ENCODE results near the gene GPAT2.
A peak's percentile ranks its signal among the peaks of the same experiment; 100 is the strongest.
"Not testable (repeated sequence)": the region's sequence is repeated elsewhere in the genome, so short reads cannot be mapped to it uniquely, and the experiment has no call there.

Gene GPAT2

DNA sequence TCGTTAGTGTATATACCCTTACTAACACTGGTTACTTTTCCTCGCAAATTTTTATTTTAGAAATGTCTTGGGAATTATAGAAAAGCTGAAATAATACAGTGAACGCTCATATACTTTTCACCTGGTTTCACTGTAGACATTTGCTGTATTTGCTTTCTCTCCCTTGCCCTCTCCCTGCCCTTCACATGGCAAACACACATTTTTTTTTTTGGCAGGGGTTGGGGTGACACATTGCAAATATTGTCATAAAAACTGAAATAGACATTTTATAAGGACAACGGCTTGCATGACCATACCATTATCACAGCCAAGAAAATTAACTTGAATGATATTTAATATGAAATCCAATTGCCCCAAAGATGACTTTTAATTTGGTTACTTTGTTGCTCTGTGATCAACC is 18.4 kb downstream of the GPAT2 start:
- not testable (repeated sequence) for ATAC-seq, H3K4me1 Mint-ChIP-seq, H3K27ac Mint-ChIP-seq, H3K36me3 Mint-ChIP-seq, H3K4me3 Mint-ChIP-seq, H3K9me3 Mint-ChIP-seq, H3K27me3 Mint-ChIP-seq

DNA sequence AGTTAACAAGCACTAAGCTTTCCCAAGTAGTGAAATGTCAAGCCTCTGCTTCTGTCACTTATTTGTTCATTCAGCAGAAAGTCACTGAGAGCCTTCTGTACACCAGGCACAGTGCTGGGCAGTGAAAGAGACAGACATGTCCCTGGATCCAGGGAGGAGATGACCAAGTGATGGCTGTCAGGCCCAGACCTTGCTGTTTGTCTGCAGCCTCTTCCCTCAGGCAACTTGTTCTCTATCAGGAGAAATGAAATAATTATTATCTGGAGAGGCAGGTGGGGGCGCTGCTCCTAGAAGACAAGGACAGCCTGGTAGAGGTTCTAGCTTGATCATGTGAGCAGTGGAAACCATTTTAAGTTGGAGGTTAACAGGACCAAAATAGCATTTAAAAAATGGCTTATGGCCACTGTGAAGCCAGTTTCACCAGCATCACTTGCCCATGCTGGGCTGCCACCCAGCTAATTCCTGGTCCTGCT is 21.9 kb downstream of the GPAT2 start:
- not testable (repeated sequence) for ATAC-seq, H3K9me3 Mint-ChIP-seq, H3K4me3 Mint-ChIP-seq, H3K36me3 Mint-ChIP-seq, H3K4me1 Mint-ChIP-seq, H3K27me3 Mint-ChIP-seq, H3K27ac Mint-ChIP-seq

GRCh38 chr2:96012086-96012791 is 22.5 kb downstream of the GPAT2 start:
- not testable (repeated sequence) for H3K9me3 Mint-ChIP-seq, H3K27ac Mint-ChIP-seq, H3K36me3 Mint-ChIP-seq, H3K4me3 Mint-ChIP-seq, H3K27me3 Mint-ChIP-seq, H3K4me1 Mint-ChIP-seq, ATAC-seq

DNA sequence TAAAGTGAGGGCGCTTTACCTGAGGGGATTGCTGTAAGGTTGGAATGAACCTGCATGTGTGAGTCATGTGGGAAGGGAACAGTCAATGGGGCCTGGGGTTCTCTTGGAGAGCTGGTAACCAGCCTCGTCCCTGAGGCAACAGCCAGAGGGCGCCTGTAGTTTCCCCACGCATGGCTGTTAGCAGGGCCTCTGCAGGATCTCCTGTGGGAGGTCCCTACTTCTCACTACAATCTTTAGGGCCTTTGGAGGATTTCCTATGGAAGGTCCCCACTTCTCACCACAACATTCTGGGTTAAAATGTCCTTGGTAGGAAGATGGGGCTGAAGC is 23.6 kb downstream of the GPAT2 start:
- not testable (repeated sequence) for H3K9me3 Mint-ChIP-seq, H3K4me1 Mint-ChIP-seq, H3K27me3 Mint-ChIP-seq, H3K27ac Mint-ChIP-seq, ATAC-seq, H3K36me3 Mint-ChIP-seq
- peak overlapping the region; percentile 18 for H3K4me3 Mint-ChIP-seq

GRCh38 chr2:96010320-96011128 is 24.2 kb downstream of the GPAT2 start:
- not testable (repeated sequence) for H3K36me3 Mint-ChIP-seq, H3K4me1 Mint-ChIP-seq, H3K9me3 Mint-ChIP-seq, H3K27me3 Mint-ChIP-seq
- Mint-ChIP-seq H3K4me3 (peak overlapping the region; percentile 80), H3K27ac (peak overlapping the region; percentile 82)
- ATAC-seq, result peak; percentile 100

DNA sequence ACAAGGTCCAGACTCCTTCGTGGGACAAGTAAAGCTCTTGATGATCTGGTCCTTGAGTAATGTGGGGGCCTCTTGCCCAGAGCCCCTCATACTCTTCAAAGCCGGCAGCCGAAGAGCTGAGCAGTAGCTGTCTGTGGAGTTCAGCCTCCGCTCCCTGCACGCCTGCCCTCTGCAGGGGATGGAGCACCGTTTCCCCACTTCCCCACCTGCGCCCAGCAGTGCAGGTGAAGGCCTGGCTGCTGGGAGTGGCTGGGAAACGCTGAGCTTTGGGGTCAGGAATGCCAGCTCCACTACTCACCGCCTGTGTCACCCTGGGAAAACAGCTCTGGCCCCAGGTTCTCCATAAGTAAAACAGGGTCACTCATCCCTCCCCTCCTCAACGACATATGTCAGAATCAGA is 24.9 kb downstream of the GPAT2 start:
- not testable (repeated sequence) for ATAC-seq, H3K4me1 Mint-ChIP-seq, H3K9me3 Mint-ChIP-seq, H3K36me3 Mint-ChIP-seq
- H3K27ac Mint-ChIP-seq, result peak overlapping the region; percentile 82
- H3K27me3 Mint-ChIP-seq, result peaks cover 10% of the 10 kb centered on the region
- H3K4me3 Mint-ChIP-seq, result peak overlapping the region; percentile 80

DNA sequence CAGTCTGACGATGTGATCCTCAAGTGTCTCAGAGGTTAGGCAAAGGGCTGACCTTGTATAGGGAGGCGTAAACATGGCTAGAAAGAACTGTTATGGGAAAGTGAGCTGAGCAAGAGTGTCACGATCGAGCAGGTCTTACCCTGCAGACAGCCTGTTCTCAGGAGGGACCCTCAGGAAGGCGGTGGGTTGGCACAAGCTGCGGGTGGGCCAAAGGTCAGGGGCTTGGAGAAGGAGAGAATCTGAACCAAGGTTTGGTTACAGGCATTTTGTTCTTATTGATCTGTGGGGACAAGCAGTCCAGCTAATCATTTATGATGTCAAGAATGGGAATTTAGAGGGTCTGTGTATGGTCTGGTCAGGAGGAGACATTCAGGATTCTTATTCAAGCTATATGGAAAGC is 26.7 kb downstream of the GPAT2 start:
- H3K9me3 Mint-ChIP-seq, H3K4me1 Mint-ChIP-seq, H3K27ac Mint-ChIP-seq, ATAC-seq, H3K36me3 Mint-ChIP-seq, H3K4me3 Mint-ChIP-seq: not testable (repeated sequence)
- peaks cover 21% of the 10 kb centered on the region for H3K27me3 Mint-ChIP-seq

DNA sequence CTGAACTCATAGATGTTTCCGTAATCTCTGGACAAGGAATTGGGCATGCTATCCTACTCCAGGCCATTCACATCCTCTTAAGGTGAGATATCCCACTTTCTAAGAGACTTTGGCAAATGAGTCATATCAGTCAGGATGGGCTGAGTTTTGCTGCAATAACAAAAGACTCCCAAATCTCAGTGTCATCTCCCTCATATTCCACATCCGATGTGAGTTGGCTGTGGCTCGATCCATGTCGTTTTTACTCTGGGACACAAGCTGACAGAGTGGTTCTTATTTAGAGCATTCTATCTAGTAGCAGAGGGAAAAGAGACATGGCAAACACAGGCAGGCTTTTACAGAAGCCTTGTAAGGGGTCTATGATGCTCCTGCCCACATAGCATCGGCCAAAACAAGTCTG is 28.5 kb downstream of the GPAT2 start:
- H3K4me1 Mint-ChIP-seq, ATAC-seq, H3K36me3 Mint-ChIP-seq, H3K4me3 Mint-ChIP-seq, H3K27ac Mint-ChIP-seq, H3K9me3 Mint-ChIP-seq: not testable (repeated sequence)
- peaks cover 38% of the 10 kb centered on the region for H3K27me3 Mint-ChIP-seq

DNA sequence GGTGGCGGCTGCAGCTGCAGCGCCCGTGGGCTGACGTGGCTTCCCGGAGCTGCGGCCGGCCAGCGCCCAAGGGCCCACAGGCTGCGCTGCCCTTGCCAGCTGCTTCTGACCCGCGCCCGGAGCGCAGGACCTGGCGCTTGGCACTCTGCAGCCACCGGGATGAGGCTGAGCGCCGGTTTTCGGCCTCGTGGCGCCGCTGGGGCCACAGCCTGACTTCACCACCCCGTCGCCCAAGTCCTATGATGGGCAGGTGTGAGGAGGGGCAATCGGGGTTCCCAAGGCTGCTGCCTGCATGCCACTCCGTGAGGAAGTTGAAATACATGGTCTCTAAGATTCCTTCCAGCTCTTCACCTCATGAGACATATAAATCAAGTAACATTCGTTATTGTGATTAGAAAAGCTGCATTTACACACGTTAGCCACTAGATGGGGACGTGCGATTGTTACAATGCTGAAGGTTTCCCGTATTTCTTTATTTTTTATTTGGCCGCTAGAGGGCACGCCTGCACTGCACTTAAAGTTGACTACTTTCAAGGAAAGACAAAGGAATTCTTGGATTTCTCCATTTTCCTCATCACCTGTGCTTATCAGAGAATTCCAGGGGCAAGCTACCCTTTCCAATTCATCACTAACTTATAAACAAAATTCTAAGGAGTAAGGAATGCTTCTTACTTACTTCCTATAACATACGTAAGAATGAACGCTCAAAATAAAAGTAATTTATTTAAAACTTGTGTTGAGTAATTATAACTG is 42.0 kb downstream of the GPAT2 start:
- H3K9me3 Mint-ChIP-seq, H3K4me1 Mint-ChIP-seq, H3K36me3 Mint-ChIP-seq: not testable (repeated sequence)
- peak; percentile 75 for ATAC-seq
- Mint-ChIP-seq H3K4me3 (peak overlapping the region; percentile 86), H3K27ac (peak overlapping the region; percentile 94), H3K27me3 (peaks cover 12% of the 10 kb centered on the region)

DNA sequence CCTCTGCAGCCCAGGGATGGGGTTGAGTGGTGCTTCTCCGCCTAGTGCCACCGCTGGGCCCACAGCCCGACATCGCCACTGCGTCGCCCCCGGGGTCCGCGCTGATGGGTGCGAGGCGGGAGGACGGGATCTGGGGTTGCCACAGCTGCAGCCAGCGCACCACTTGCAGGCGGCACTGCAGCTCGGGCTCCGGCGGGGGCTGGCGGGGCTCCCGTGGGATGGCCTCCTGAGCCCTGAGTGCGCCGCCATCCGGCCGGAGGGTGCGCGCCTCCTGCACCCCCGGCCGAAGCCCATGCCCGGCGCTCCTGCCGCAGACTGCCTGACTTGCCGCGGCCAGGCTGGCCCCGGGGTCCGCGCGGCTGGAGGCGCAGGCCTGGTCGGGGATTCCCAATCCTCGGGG is 42.6 kb downstream of the GPAT2 start:
- peaks cover 12% of the 10 kb centered on the region for H3K27me3 Mint-ChIP-seq
- H3K27ac Mint-ChIP-seq, result peak overlapping the region; percentile 94
- H3K4me3 Mint-ChIP-seq, result peak overlapping the region; percentile 86
- H3K9me3 Mint-ChIP-seq, H3K36me3 Mint-ChIP-seq, H3K4me1 Mint-ChIP-seq: not testable (repeated sequence)
- peak; percentile 80 for ATAC-seq

GRCh38 chr2:95991351-95992094 is 43.2 kb downstream of the GPAT2 start, which contains the start of gene ANKRD36C:
Gene ANKRD36C, minus strand, starts transcription at chr2:95991824. Its CDS starts 116 bp downstream, at chr2:95991708.
- H3K4me3 Mint-ChIP-seq, result peak within 1 kb of the TSS; percentile 87
- H3K27ac Mint-ChIP-seq, result peak within 1 kb of the TSS; percentile 94

DNA sequence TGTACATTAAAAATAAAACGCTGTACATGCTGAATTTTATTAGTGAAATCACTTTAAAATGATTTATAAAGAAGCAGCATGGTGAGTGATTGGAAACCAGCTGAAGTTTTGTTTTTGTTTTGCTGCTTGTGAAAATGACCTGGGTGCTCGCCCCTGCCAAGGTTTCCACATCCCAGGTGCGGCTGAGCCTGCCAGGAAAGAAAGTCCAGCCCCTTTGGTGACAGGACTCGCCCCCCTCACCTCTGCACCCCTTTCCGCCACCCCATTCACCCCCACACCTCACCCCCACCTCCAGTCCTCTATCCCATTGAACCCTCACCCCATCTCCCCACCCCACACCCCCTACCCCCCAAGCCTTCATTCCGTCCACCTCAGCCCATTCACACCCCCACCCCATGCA is 43.8 kb downstream of the GPAT2 start:
- not testable (repeated sequence) for H3K27me3 Mint-ChIP-seq, H3K4me1 Mint-ChIP-seq, H3K36me3 Mint-ChIP-seq, ATAC-seq, H3K9me3 Mint-ChIP-seq
- Mint-ChIP-seq H3K4me3 (peak overlapping the region; percentile 68), H3K27ac (peak overlapping the region; percentile 94)

More at GRCh38 chr2:95991351-95992094, 43.2 kb downstream of the GPAT2 start, which contains the start of gene ANKRD36C:
- H3K27me3 Mint-ChIP-seq, result peaks cover 11% of the 10 kb centered on the region
- H3K4me1 Mint-ChIP-seq, H3K9me3 Mint-ChIP-seq, H3K36me3 Mint-ChIP-seq: not testable (repeated sequence)
- ATAC-seq, result peak; percentile 96
